Activated CD8-positive, alpha-beta memory T cell treated with anti-CD3 and anti-CD28 coated beads, Interleukin-2, amount 50 U/mL, for 24 hours (primary cell): Measurements from ENCODE around the gene CRIP2.

Experiments used
- DNase-seq: peaks from one replicate; pipeline ENCODE4 v3.0.0-alpha.2; 2020; ENCODE audit errors: extremely low read depth

Gene CRIP2

GRCh38 chr14:105461903-105462302, 12.7 kb upstream of the CRIP2 start:
- DNase-seq, result no peak

GRCh38 chr14:105464501-105464900, 10.1 kb upstream of the CRIP2 start:
- no peak for DNase-seq

GRCh38 chr14:105465209-105466031, 9.2 kb upstream of the CRIP2 start:
- no peak for DNase-seq

- DNase-seq, result no peak
Observed at GRCh38 chr14:105466531-105467248, 7.9 kb upstream of the CRIP2 start.

- no peak for DNase-seq
Observed at GRCh38 chr14:105467249-105467941, 7.2 kb upstream of the CRIP2 start.

GRCh38 chr14:105467942-105468471, 6.6 kb upstream of the CRIP2 start:
- no peak for DNase-seq

GRCh38 chr14:105468621-105469241, 5.9 kb upstream of the CRIP2 start:
- DNase-seq, result no peak

GRCh38 chr14:105469456-105470349, 4.9 kb upstream of the CRIP2 start:
- DNase-seq, result no peak

- DNase-seq, result no peak
Observed at GRCh38 chr14:105470350-105471296, 4.0 kb upstream of the CRIP2 start.

- DNase-seq, result no peak
Observed at GRCh38 chr14:105471297-105471821, 3.3 kb upstream of the CRIP2 start.

GRCh38 chr14:105471823-105472485, 2.7 kb upstream of the CRIP2 start:
- no peak for DNase-seq

- DNase-seq, result no peak
Observed at GRCh38 chr14:105472486-105472991, 2.1 kb upstream of the CRIP2 start.

GRCh38 chr14:105473033-105473676, 1.5 kb upstream of the CRIP2 start:
- DNase-seq, result no peak

- DNase-seq, result no peak
Observed at GRCh38 chr14:105473677-105474482, 741 bp upstream of the CRIP2 start.

- DNase-seq, result no peak
Observed at GRCh38 chr14:105475269-105476096, 862 bp downstream of the CRIP2 start.

- DNase-seq, result no peak
Observed at GRCh38 chr14:105476097-105476830, 1.6 kb downstream of the CRIP2 start.
